Stimulated activated CD8-positive, alpha-beta memory T cell treated with anti-CD3 and anti-CD28 coated beads, Interleukin-12 subunit alpha, Interleukin-12 subunit beta, amount 100 ng/mL, for 1 hour (primary cell): ENCODE measurements around the gene MST1.
"Not testable (repeated sequence)": the region's sequence is repeated elsewhere in the genome, so short reads cannot be mapped to it uniquely, and the experiment has no call there.

Source experiments
- DNase-seq: peaks from one replicate; pipeline ENCODE4 v3.0.0-alpha.2; 2020; ENCODE audit warnings: low read depth

Gene MST1

GRCh38 chr3:49700453-49701128 is 11.3 kb upstream of the MST1 start:
- DNase-seq, result no peak

- DNase-seq, result no peak
Observed at GRCh38 chr3:49700014-49700413, 10.7 kb upstream of the MST1 start.

GRCh38 chr3:49699281-49699979 is 10.2 kb upstream of the MST1 start:
- DNase-seq, result no peak

GRCh38 chr3:49695350-49696015 is 6.2 kb upstream of the MST1 start:
- not testable (repeated sequence) for DNase-seq

- DNase-seq, result not testable (repeated sequence)
Observed at GRCh38 chr3:49694409-49695070, 5.3 kb upstream of the MST1 start.

- DNase-seq, result not testable (repeated sequence)
Observed at GRCh38 chr3:49691481-49691880, 2.2 kb upstream of the MST1 start.

GRCh38 chr3:49690856-49691255 is 1.6 kb upstream of the MST1 start:
- DNase-seq, result not testable (repeated sequence)

GRCh38 chr3:49689908-49690624 is 792 bp upstream of the MST1 start:
- not testable (repeated sequence) for DNase-seq

- DNase-seq, result not testable (repeated sequence)
Observed at GRCh38 chr3:49688338-49689045, 782 bp downstream of the MST1 start.

- not testable (repeated sequence) for DNase-seq
Observed at GRCh38 chr3:49687424-49687795, 1.9 kb downstream of the MST1 start.

GRCh38 chr3:49686769-49687423 is 2.4 kb downstream of the MST1 start:
- not testable (repeated sequence) for DNase-seq

GRCh38 chr3:49686346-49686745 is 2.9 kb downstream of the MST1 start:
- DNase-seq, result not testable (repeated sequence)

- DNase-seq, result not testable (repeated sequence)
Observed at GRCh38 chr3:49685846-49686245, 3.4 kb downstream of the MST1 start.

- not testable (repeated sequence) for DNase-seq
Observed at GRCh38 chr3:49685103-49685502, 4.2 kb downstream of the MST1 start.

GRCh38 chr3:49684453-49684852 is 4.8 kb downstream of the MST1 start:
- not testable (repeated sequence) for DNase-seq

GRCh38 chr3:49683162-49683561 is 6.1 kb downstream of the MST1 start:
- no peak for DNase-seq

GRCh38 chr3:49681543-49681942 is 7.7 kb downstream of the MST1 start:
- DNase-seq, result no peak

GRCh38 chr3:49681232-49681522 is 8.1 kb downstream of the MST1 start:
- DNase-seq, result no peak

GRCh38 chr3:49680493-49681231 is 8.6 kb downstream of the MST1 start:
- DNase-seq, result no peak

GRCh38 chr3:49675912-49676311 is 13.4 kb downstream of the MST1 start:
- DNase-seq, result no peak
